Measurements from ENCODE around the gene CALB2.

Gene CALB2

GRCh38 chr16:71344315-71344905 is 14.1 kb upstream of the CALB2 start:
- TF ChIP-seq, protein P1, sequence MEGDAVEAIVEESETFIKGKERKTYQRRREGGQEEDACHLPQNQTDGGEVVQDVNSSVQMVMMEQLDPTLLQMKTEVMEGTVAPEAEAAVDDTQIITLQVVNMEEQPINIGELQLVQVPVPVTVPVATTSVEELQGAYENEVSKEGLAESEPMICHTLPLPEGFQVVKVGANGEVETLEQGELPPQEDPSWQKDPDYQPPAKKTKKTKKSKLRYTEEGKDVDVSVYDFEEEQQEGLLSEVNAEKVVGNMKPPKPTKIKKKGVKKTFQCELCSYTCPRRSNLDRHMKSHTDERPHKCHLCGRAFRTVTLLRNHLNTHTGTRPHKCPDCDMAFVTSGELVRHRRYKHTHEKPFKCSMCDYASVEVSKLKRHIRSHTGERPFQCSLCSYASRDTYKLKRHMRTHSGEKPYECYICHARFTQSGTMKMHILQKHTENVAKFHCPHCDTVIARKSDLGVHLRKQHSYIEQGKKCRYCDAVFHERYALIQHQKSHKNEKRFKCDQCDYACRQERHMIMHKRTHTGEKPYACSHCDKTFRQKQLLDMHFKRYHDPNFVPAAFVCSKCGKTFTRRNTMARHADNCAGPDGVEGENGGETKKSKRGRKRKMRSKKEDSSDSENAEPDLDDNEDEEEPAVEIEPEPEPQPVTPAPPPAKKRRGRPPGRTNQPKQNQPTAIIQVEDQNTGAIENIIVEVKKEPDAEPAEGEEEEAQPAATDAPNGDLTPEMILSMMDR (IDR thresholded peaks at IDR 0.05): no peak
- H3K27ac ChIP-seq: no peak overlapping the region
- no peaks in the 10 kb centered on the region for H3K27me3 ChIP-seq (ENCODE audit: control insufficient read depth, insufficient read depth, low read length)
- H3K36me3 ChIP-seq (ENCODE audit: control insufficient read depth, insufficient read depth, low read length): no peaks in the 10 kb centered on the region
- H3K9me3 ChIP-seq (ENCODE audit: control insufficient read depth, low read length): no peaks in the 10 kb centered on the region
- no peak overlapping the region for H2AFZ ChIP-seq
- no peak overlapping the region for H3K4me3 ChIP-seq (ENCODE audit: low read depth, low read length)
- no peak overlapping the region for H3K4me2 ChIP-seq (ENCODE audit: low read length)
- H3K9ac ChIP-seq: no peak overlapping the region
- H3K4me1 ChIP-seq: no peaks in the 10 kb centered on the region
- H3K79me2 ChIP-seq: no peaks in the 10 kb centered on the region

DNA sequence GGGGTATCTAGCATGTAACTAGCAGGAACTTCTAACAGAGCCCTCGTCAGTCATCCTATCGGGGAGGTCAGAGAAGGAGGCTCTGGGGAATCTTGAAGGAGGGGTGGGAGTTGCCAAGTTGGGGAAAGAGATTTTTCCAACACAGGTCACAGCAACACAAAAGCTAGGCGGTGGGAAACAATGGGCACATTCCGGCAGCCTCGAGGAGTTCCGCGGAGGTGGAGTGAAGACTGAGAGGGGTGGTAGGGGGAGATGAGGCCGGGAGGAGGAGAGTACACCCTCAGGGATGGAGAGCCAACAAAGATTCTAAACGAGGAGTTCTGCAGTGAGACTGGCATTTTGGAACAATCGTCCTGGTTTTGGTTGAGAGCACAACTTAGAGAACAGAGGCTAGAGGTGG is 13.5 kb upstream of the CALB2 start:
- Histone ChIP-seq H3K36me3 (ENCODE audit: control insufficient read depth, insufficient read depth, low read length) (no peaks in the 10 kb centered on the region), H3K27ac (no peak overlapping the region), H3K4me1 (no peaks in the 10 kb centered on the region), H3K79me2 (no peaks in the 10 kb centered on the region), H3K27me3 (ENCODE audit: control insufficient read depth, insufficient read depth, low read length) (no peaks in the 10 kb centered on the region), H3K9ac (no peak overlapping the region), H3K4me2 (ENCODE audit: low read length) (no peak overlapping the region), H3K9me3 (ENCODE audit: control insufficient read depth, low read length) (no peaks in the 10 kb centered on the region), H3K4me3 (ENCODE audit: low read depth, low read length) (no peak overlapping the region), H2AFZ (no peak overlapping the region)
- TF ChIP-seq, protein P1 (IDR thresholded peaks at IDR 0.05): no peak

DNA sequence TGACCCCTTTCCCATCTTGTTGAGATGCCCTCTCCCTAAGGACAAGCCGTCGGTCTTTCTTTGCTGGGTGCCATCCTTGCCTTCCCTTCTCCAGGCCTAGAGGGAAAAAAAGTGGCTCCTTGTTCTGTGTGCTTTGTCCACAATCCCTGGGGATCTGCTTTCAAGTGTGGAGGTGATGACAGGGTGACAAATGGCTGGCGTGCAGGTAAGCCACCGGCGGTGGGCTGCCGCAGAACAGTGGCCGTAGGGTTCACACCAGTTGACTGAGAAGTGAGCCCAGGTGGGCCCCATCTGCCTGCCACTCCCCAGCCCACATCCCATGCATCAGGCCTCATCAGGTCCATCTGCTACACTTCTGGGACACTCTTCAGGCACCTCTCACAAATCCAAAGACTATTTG is 11.4 kb upstream of the CALB2 start:
- H3K79me2 ChIP-seq: no peaks in the 10 kb centered on the region
- no peak overlapping the region for H3K4me3 ChIP-seq (ENCODE audit: low read depth, low read length)
- no peaks in the 10 kb centered on the region for H3K36me3 ChIP-seq (ENCODE audit: control insufficient read depth, insufficient read depth, low read length)
- no peak overlapping the region for H3K4me2 ChIP-seq (ENCODE audit: low read length)
- no peak overlapping the region for H3K27ac ChIP-seq
- no peaks in the 10 kb centered on the region for H3K27me3 ChIP-seq (ENCODE audit: control insufficient read depth, insufficient read depth, low read length)
- H3K9me3 ChIP-seq (ENCODE audit: control insufficient read depth, low read length): no peaks in the 10 kb centered on the region
- H3K9ac ChIP-seq: no peak overlapping the region
- TF ChIP-seq, protein P1 (IDR thresholded peaks at IDR 0.05): no peak
- H2AFZ ChIP-seq: no peak overlapping the region
- H3K4me1 ChIP-seq: no peaks in the 10 kb centered on the region

DNA sequence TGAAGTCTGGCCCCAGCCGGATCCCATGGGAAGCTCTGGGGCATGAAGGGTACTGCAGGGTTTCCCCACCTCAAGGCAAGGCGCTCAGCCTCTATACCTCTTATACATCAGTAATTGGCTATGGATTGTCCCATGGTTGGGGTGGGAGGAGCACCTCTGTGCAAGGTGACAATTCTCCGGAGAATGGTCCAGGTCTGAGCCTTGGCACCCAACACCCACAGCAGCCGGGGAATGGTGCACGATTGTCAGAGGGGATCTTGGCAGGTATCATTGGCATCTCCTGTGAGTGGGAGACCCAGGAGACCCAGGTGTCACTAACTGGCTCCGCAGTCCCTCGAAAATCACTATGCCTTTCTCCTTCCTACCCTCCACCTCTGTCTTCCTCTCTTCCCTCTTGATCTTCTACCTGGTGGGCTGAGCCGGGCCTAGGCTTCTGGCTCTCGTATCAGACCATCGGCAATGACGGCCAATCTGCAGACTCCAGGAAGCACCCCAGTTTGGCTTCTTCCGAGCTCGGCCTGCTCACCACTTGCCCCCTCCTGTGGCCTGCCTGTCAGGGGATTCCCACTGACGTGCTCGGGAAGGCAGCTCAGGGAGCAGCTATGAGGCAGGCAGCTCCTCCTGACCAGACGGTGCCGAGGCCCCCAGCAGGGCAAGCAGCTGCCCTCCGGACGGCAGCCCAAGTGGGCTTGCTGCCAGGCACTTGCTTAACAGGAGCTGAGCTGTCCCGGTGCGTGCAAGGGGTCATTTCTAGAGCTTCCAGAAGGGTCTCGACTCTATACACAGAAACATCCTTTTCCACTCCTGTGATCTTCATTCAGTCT is 10.0 kb upstream of the CALB2 start:
- H3K4me3 ChIP-seq (ENCODE audit: low read depth, low read length): no peak overlapping the region
- no peak overlapping the region for H3K9ac ChIP-seq
- no peak overlapping the region for H3K27ac ChIP-seq
- no peak overlapping the region for H2AFZ ChIP-seq
- no peaks in the 10 kb centered on the region for H3K27me3 ChIP-seq (ENCODE audit: control insufficient read depth, insufficient read depth, low read length)
- no peaks in the 10 kb centered on the region for H3K36me3 ChIP-seq (ENCODE audit: control insufficient read depth, insufficient read depth, low read length)
- no peak overlapping the region for H3K4me2 ChIP-seq (ENCODE audit: low read length)
- TF ChIP-seq, protein P1 (IDR thresholded peaks at IDR 0.05): no peak
- no peaks in the 10 kb centered on the region for H3K9me3 ChIP-seq (ENCODE audit: control insufficient read depth, low read length)
- H3K4me1 ChIP-seq: no peaks in the 10 kb centered on the region
- no peaks in the 10 kb centered on the region for H3K79me2 ChIP-seq
